Trophoblast cell (in vitro differentiated cells and primary cell): ENCODE data around the gene GRIA2.

ENCODE experiments used
- DNase-seq, 2 donors: peaks; one replicate each; pipeline ENCODE4 v3.0.0-alpha.2; 2016
- H2AFZ ChIP-seq: 2 replicates; pipeline ENCODE4 v1.6.1; 2013; ENCODE audit warnings: low read length, moderate library complexity, mild to moderate bottlenecking; ENCODE audit not compliant: insufficient read depth, poor library complexity
- H2AK5ac ChIP-seq: 2 replicates; pipeline ENCODE4 v1.6.1; 2013; ENCODE audit warnings: mild to moderate bottlenecking, low read length
- H2BK120ac ChIP-seq: 2 replicates; pipeline ENCODE4 v1.6.1; 2013; ENCODE audit warnings: low read length, mild to moderate bottlenecking, moderate library complexity; ENCODE audit not compliant: insufficient read depth, poor library complexity
- H2BK12ac ChIP-seq: 2 replicates; pipeline ENCODE4 v1.6.1; 2013; ENCODE audit warnings: mild to moderate bottlenecking, low read length, moderate library complexity
- H2BK5ac ChIP-seq: 2 replicates; pipeline ENCODE4 v1.6.1; 2013; ENCODE audit warnings: low read length, low read depth, moderate library complexity, mild to moderate bottlenecking; ENCODE audit not compliant: poor library complexity
- H3K14ac ChIP-seq: 2 replicates; pipeline ENCODE4 v1.6.1; 2013; ENCODE audit warnings: mild to moderate bottlenecking, low read length
- H3K18ac ChIP-seq: 2 replicates; pipeline ENCODE4 v1.6.1; 2013; ENCODE audit warnings: mild to moderate bottlenecking, low read length
- H3K23ac ChIP-seq: 2 replicates; pipeline ENCODE4 v1.6.1; 2013; ENCODE audit warnings: low read length
- H3K27ac ChIP-seq: 2 replicates; pipeline ENCODE4 v1.5.1; 2013; ENCODE audit warnings: low read depth, mild to moderate bottlenecking, inconsistent platforms, low read length, moderate library complexity
- H3K27me3 ChIP-seq: 2 replicates; pipeline ENCODE4 v1.6.1; 2013; ENCODE audit warnings: inconsistent platforms, mild to moderate bottlenecking, low read length, moderate library complexity; ENCODE audit not compliant: insufficient read depth
- H3K36me3 ChIP-seq, 2 experiments: 1 replicate in 1 of 2; 2 replicates in 1 of 2; pipeline ENCODE4 v1.6.1; 2013; ENCODE audit warnings: low read length in 2 of 2, mild to moderate bottlenecking in 2 of 2, moderate library complexity in 1 of 2; ENCODE audit not compliant: insufficient read depth in 2 of 2, control insufficient read depth in 1 of 2
- H3K4ac ChIP-seq: 2 replicates; pipeline ENCODE4 v1.6.1; 2013; ENCODE audit warnings: low read depth, mild to moderate bottlenecking, low read length, moderate library complexity
- H3K4me1 ChIP-seq, 2 experiments: 1 replicate in 1 of 2; 2 replicates in 1 of 2; pipeline ENCODE4 v1.6.1; 2013; ENCODE audit warnings: low read length in 2 of 2, mild to moderate bottlenecking in 2 of 2, moderate library complexity in 1 of 2; ENCODE audit not compliant: insufficient read depth in 2 of 2, control insufficient read depth in 1 of 2
- H3K4me2 ChIP-seq: 2 replicates; pipeline ENCODE4 v1.6.1; 2013; ENCODE audit warnings: inconsistent platforms, mild to moderate bottlenecking, low read length, moderate library complexity
- H3K4me3 ChIP-seq: 2 replicates; pipeline ENCODE4 v1.5.1; 2013; ENCODE audit warnings: mild to moderate bottlenecking, low read depth, low read length, inconsistent platforms
- H3K79me1 ChIP-seq: one replicate; pipeline ENCODE4 v1.6.1; 2013; ENCODE audit warnings: low read length
- H3K79me2 ChIP-seq: 2 replicates; pipeline ENCODE4 v1.6.1; 2013; ENCODE audit warnings: low read length, mild to moderate bottlenecking; ENCODE audit not compliant: control insufficient read depth, insufficient read depth, poor library complexity
- H3K9ac ChIP-seq: 2 replicates; pipeline ENCODE4 v1.6.1; 2013; ENCODE audit warnings: mild to moderate bottlenecking, low read length
- H3K9me3 ChIP-seq: 2 replicates; pipeline ENCODE4 v1.6.1; 2013; ENCODE audit warnings: low read depth, mild to moderate bottlenecking, control low read depth, inconsistent platforms, low read length; ENCODE audit not compliant: insufficient read depth
- H4K12ac ChIP-seq: 2 replicates; pipeline ENCODE4 v1.6.1; 2013; ENCODE audit warnings: low read depth, mild to moderate bottlenecking, low read length, moderate library complexity
- H4K8ac ChIP-seq: 2 replicates; pipeline ENCODE4 v1.6.1; 2013; ENCODE audit warnings: low read depth, mild to moderate bottlenecking, low read length, moderate library complexity
- H4K91ac ChIP-seq: one replicate; pipeline ENCODE4 v1.6.1; 2013; ENCODE audit warnings: low read depth, mild to moderate bottlenecking, low read length, moderate library complexity
- WGBS: extraction: QIAGEN DNeasy Blood & Tissue Kit; methylation state at CpG from one replicate; pipeline ENCODE4 v1.1.7; 2013; ENCODE audit warnings: missing lambda C conversion rate; ENCODE audit not compliant: insufficient read length, insufficient coverage; ENCODE audit errors: extremely low coverage; 5-methylcytosine and 5-hydroxymethylcytosine counted together

GRIA2 gene

DNA sequence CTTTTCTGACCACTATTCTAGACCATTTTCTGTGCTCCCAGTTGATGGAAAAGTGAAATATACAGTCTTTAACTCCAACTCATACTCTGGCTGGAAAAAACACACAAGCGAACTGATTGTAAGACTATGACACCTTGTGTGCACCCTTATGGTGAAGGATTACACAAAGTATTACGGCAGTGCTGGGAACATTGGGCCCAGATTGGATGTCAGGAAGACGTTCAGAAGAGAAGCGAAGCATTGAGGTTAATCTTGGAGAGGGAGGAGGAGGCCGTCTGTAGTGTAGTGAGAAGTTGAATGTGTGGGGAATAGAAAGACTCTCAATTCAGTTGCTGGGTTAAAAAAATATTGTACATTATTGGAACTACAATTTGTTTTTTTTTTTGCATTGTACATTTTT, 50.0 kb downstream of the GRIA2 start:
- Histone ChIP-seq H3K23ac (no peak overlapping the region), H2AFZ (no peak overlapping the region), H3K4ac (no peak overlapping the region), H4K91ac (no peak overlapping the region), H3K27ac (no peak overlapping the region), H2BK12ac (no peak overlapping the region), H2AK5ac (no peak overlapping the region), H4K8ac (no peak overlapping the region), H3K4me1 (no peaks in the 10 kb centered on the region), H3K4me2 (no peak overlapping the region), H3K36me3 (no peaks in the 10 kb centered on the region), H3K18ac (no peak overlapping the region), H2BK5ac (no peak overlapping the region), H3K27me3 (no peaks in the 10 kb centered on the region), H3K14ac (no peak overlapping the region), H3K9me3 (no peaks in the 10 kb centered on the region), H3K4me3 (no peak overlapping the region), H2BK120ac (no peak overlapping the region), H3K79me1 (no peaks in the 10 kb centered on the region), H3K79me2 (no peaks in the 10 kb centered on the region), H3K9ac (no peak overlapping the region), H4K12ac (no peak overlapping the region)
- WGBS, result 100% methylated on average over 2 of the region's 5 CpGs
- no peak for DNase-seq

DNA sequence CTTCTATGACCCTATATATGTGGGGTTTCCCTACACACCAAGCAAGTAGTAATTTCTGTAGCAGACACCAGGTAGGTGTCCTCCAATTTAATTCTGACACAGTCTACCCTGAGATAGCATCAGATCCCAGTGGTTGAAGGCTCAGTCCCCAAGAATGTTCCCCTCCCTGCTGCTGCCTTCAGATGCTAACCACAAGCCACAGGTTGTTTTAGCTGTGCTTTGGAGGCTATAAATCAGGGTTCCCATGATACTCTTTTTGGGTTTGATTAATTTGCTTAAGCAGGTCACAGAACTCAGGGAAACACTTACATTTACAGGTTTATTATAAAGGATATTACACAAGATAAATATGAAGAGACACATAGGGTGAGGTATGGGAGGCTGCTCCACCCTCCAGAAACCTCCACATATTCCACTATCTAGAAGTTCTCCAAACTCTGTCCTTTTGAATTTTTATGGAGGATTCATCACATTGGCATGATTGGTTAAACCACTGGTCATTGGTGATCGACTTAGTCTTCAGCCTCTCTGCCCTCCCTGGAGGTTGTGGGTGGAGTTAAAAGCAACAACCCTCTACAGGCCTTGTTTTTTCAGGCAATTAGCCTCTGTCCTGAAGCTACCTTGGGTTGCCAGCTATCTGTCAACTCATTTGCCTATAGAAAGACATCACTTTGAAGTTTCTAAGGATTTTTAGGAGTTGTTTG, 50.8 kb downstream of the GRIA2 start:
- H2BK5ac ChIP-seq, result no peak overlapping the region
- no peak overlapping the region for H3K4me2 ChIP-seq
- no peaks in the 10 kb centered on the region for H3K79me1 ChIP-seq
- WGBS, result no CpG with 5 or more reads among the region's 1 CpG
- H3K18ac ChIP-seq, result no peak overlapping the region
- H2AK5ac ChIP-seq, result no peak overlapping the region
- no peak overlapping the region for H2AFZ ChIP-seq
- H3K4me3 ChIP-seq, result no peak overlapping the region
- H4K91ac ChIP-seq, result no peak overlapping the region
- no peak for DNase-seq
- no peak overlapping the region for H3K23ac ChIP-seq
- no peak overlapping the region for H3K27ac ChIP-seq
- no peaks in the 10 kb centered on the region for H3K36me3 ChIP-seq
- no peak overlapping the region for H4K12ac ChIP-seq
- H3K9me3 ChIP-seq, result no peaks in the 10 kb centered on the region
- no peak overlapping the region for H3K4ac ChIP-seq
- H2BK120ac ChIP-seq, result no peak overlapping the region
- H4K8ac ChIP-seq, result no peak overlapping the region
- H3K14ac ChIP-seq, result no peak overlapping the region
- H3K4me1 ChIP-seq, result no peaks in the 10 kb centered on the region
- no peak overlapping the region for H3K9ac ChIP-seq
- no peaks in the 10 kb centered on the region for H3K79me2 ChIP-seq
- H3K27me3 ChIP-seq, result no peaks in the 10 kb centered on the region
- H2BK12ac ChIP-seq, result no peak overlapping the region

DNA sequence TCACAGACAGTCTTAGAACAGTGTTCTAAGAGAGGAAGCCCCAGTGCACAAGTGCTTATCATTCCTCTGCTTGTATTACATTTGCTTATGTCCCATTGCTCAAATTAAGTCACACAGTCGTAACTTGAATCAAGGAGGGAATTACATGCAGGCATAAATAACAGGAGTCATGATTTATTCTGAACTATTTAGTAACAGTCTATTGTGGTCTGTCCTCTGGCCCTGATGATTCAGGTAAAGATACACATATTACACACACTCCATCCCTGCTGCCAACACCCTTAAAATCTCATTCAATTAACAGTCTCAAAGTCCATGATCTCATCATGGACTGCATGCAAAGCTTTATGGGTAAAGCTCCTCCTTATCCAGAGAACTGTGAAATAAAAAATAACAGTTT, 60.1 kb downstream of the GRIA2 start:
- H3K9ac ChIP-seq, result no peak overlapping the region

DNA sequence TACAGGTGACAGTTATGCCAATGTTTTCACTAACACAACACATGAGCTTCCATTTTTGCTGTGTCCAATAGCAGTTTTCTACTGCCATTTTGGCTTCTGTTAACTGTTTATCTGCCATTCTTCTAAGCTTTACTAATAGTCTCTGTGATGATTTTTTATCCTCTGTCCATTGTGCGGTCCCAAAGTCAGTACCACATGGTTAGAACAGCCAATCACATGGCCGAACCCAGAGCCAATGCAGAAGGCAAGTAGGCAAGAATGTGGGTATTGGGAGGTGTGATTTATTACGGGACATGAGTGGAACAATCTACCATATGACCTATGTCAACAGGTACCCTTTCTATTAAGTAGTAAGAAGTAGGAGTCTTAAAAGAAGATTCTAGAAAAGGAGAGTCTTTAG, 61.5 kb downstream of the GRIA2 start:
- Histone ChIP-seq H2BK5ac (no peak overlapping the region), H3K36me3 (no peaks in the 10 kb centered on the region), H3K14ac (no peak overlapping the region), H3K4ac (no peak overlapping the region), H3K79me1 (no peaks in the 10 kb centered on the region), H2AK5ac (no peak overlapping the region), H3K4me3 (no peak overlapping the region), H3K79me2 (no peaks in the 10 kb centered on the region), H3K18ac (no peak overlapping the region), H2BK120ac (no peak overlapping the region), H3K4me2 (no peak overlapping the region), H4K8ac (no peak overlapping the region), H3K23ac (no peak overlapping the region), H3K4me1 (no peaks in the 10 kb centered on the region), H2BK12ac (no peak overlapping the region), H3K27ac (no peak overlapping the region), H3K9ac (no peak overlapping the region), H3K27me3 (no peaks in the 10 kb centered on the region), H4K91ac (no peak overlapping the region), H2AFZ (no peak overlapping the region), H4K12ac (no peak overlapping the region), H3K9me3 (no peaks in the 10 kb centered on the region)
- WGBS, result no CpG with 5 or more reads among the region's 3 CpGs
- DNase-seq, result no peak

More for the DNA sequence above, 60.1 kb downstream of the GRIA2 start:
- Histone ChIP-seq H4K12ac (no peak overlapping the region), H4K8ac (no peak overlapping the region), H3K4me3 (no peak overlapping the region), H2AFZ (no peak overlapping the region), H3K79me2 (no peaks in the 10 kb centered on the region), H2BK120ac (no peak overlapping the region), H2BK5ac (no peak overlapping the region), H3K36me3 (no peaks in the 10 kb centered on the region), H3K79me1 (no peaks in the 10 kb centered on the region), H3K9me3 (no peaks in the 10 kb centered on the region), H3K4me2 (no peak overlapping the region), H3K18ac (no peak overlapping the region), H3K14ac (no peak overlapping the region), H2AK5ac (no peak overlapping the region), H3K4me1 (no peaks in the 10 kb centered on the region), H3K23ac (no peak overlapping the region), H3K27me3 (no peaks in the 10 kb centered on the region), H2BK12ac (no peak overlapping the region), H4K91ac (no peak overlapping the region), H3K4ac (no peak overlapping the region), H3K27ac (no peak overlapping the region)
- no CpG with 5 or more reads among the region's 1 CpG for WGBS
- DNase-seq, result no peak
